Measurements from ENCODE around the gene ZSCAN18. TPM values are rescaled to one million over a fixed set of nuclear protein-coding genes. Genes with fewer than 3 reads are reported as not detected.

Gene ZSCAN18
- total and polyA plus RNA-seq, 2 donors: 27.8 to 73.4 TPM

DNA sequence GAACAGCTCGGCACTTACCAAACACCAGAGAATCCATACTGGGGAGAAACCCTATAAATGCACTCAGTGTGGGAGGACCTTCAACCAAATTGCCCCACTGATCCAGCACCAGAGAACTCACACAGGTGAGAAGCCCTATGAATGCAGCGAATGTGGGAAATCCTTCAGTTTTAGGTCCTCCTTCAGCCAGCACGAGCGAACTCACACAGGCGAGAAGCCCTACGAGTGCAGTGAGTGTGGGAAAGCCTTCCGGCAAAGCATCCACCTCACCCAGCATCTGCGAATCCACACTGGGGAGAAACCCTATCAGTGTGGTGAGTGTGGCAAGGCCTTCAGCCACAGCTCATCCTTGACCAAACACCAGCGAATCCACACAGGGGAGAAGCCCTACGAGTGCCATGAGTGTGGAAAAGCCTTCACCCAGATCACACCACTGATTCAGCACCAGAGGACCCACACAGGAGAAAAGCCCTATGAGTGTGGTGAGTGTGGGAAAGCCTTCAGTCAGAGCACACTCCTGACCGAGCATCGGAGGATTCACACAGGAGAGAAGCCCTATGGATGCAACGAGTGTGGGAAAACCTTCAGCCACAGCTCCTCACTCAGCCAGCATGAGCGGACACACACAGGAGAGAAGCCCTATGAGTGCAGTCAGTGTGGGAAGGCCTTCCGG, 30.7 kb downstream of the ZSCAN18 start:
- 98% methylated on average over 15 of the region's 15 CpGs for WGBS
- H3K27ac ChIP-seq (ENCODE audit: low read depth in 1 of 2, low read length in 1 of 2): no peak overlapping the region
- no peak for DNase-seq (ENCODE audit: low read depth in 6 of 9, low spot score in 9 of 9)
- no peaks in the 10 kb centered on the region for H3K4me1 ChIP-seq (ENCODE audit: control insufficient read depth in 2 of 2, insufficient read depth in 2 of 2, low read length in 2 of 2)
- H3K27me3 ChIP-seq (ENCODE audit: control insufficient read depth in 2 of 2, insufficient read depth in 1 of 2, low read length in 1 of 2): no peaks in the 10 kb centered on the region
- peaks cover 19 to 66% of the 10 kb centered on the region in 2 donors for H3K9me3 ChIP-seq (ENCODE audit: control insufficient read depth in 2 of 2, insufficient read depth in 1 of 2, low read length in 1 of 2)
- H3K36me3 ChIP-seq (ENCODE audit: control insufficient read depth in 2 of 2, insufficient read depth in 2 of 2, low read length in 1 of 2): peaks cover 16 to 34% of the 10 kb centered on the region in 2 donors
- H3K4me3 ChIP-seq (ENCODE audit: low read length in 2 of 2): no peak overlapping the region

DNA sequence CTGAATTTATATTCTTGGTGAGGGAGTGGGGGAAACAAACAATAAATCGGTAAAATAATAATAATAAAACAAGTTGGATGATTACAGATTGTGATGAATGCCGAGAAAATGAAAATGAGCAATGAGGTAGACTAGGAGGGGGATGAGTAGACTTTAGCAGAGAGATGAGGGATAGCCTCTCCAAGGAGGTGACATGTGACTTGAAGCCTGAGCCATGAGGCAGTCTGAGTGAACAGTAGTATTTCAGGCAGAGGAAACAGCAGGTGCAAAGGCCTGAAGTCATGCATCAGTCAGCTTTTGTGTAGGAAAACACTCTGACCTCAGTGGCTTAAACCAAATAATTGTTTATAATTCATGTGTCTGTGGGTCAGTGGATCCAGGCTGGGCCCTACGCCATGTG, 34.3 kb downstream of the ZSCAN18 start:
- peaks cover 27 to 74% of the 10 kb centered on the region in 2 donors for H3K9me3 ChIP-seq (ENCODE audit: control insufficient read depth in 2 of 2, insufficient read depth in 1 of 2, low read length in 1 of 2)
- H3K4me3 ChIP-seq (ENCODE audit: low read length in 2 of 2): no peak overlapping the region
- peaks cover 16 to 34% of the 10 kb centered on the region in 2 donors for H3K36me3 ChIP-seq (ENCODE audit: control insufficient read depth in 2 of 2, insufficient read depth in 2 of 2, low read length in 1 of 2)
- H3K27me3 ChIP-seq (ENCODE audit: control insufficient read depth in 2 of 2, insufficient read depth in 1 of 2, low read length in 1 of 2): no peaks in the 10 kb centered on the region
- H3K4me1 ChIP-seq (ENCODE audit: control insufficient read depth in 2 of 2, insufficient read depth in 2 of 2, low read length in 2 of 2): peaks cover 0 to 2% of the 10 kb centered on the region in 2 donors
- 99% methylated on average over 3 of the region's 3 CpGs for WGBS
- DNase-seq (ENCODE audit: low read depth in 6 of 9, low spot score in 9 of 9): no peak
- H3K27ac ChIP-seq (ENCODE audit: low read depth in 1 of 2, low read length in 1 of 2): no peak overlapping the region

DNA sequence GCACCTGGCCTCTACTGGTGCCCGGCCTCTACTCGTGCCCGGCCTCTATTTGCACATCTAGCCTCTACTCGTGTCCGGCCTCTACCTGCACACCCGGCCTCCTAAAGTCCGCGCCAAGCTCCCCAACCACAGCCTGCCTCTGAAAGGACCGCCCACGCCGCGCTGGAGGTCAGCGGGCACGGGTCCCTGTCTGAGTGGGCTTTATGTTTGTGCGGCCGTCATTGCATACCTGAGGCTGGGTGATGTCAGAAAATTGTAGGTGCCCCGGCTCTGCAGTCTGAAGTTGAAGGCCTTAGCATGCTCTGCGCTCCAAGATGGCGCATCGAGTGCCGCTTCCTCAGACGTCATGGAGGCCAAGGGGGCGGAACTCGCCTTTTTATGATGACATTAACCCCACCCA, 37.8 kb downstream of the ZSCAN18 start:
- H3K9me3 ChIP-seq (ENCODE audit: control insufficient read depth in 2 of 2, insufficient read depth in 1 of 2, low read length in 1 of 2): peaks cover 22 to 76% of the 10 kb centered on the region in 2 donors
- peaks cover 4 to 16% of the 10 kb centered on the region in 2 donors for H3K36me3 ChIP-seq (ENCODE audit: control insufficient read depth in 2 of 2, insufficient read depth in 2 of 2, low read length in 1 of 2)
- peaks cover 0 to 4% of the 10 kb centered on the region in 2 donors for H3K4me1 ChIP-seq (ENCODE audit: control insufficient read depth in 2 of 2, insufficient read depth in 2 of 2, low read length in 2 of 2)
- 78% methylated on average over 24 of the region's 24 CpGs for WGBS
- DNase-seq (ENCODE audit: low read depth in 6 of 9, low spot score in 9 of 9): no peak
- peak overlapping the region; percentile 58 to 69 for H3K4me3 ChIP-seq (ENCODE audit: low read length in 2 of 2)
- no peaks in the 10 kb centered on the region for H3K27me3 ChIP-seq (ENCODE audit: control insufficient read depth in 2 of 2, insufficient read depth in 1 of 2, low read length in 1 of 2)
- no peak overlapping the region for H3K27ac ChIP-seq (ENCODE audit: low read depth in 1 of 2, low read length in 1 of 2)

DNA sequence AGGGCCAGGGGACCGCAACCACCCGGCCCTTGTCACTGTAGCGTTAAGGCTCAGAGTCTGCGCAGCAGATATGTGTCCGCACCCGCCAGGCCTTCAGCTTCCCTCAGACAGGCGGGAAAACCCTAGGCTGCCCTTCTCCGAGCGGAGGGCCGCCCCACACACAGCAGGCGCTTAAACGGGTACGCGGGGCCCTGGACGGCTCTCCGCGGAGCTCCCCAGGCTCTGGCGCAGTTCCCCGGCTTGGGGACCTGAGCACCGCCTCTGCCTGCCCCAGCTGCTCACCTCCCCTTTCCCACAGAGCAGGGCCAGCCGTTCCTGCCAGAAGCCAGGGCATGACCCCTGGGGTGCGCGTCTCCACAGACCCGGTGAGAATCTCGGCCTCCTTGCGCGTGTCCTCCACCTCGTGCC, 38.4 kb downstream of the ZSCAN18 start:
- no peaks in the 10 kb centered on the region for H3K27me3 ChIP-seq (ENCODE audit: control insufficient read depth in 2 of 2, insufficient read depth in 1 of 2, low read length in 1 of 2)
- peaks cover 4 to 12% of the 10 kb centered on the region in 2 donors for H3K36me3 ChIP-seq (ENCODE audit: control insufficient read depth in 2 of 2, insufficient read depth in 2 of 2, low read length in 1 of 2)
- WGBS: 22% methylated on average over 28 of the region's 28 CpGs
- peak in 1 of 9 donors; percentile 1 for DNase-seq (ENCODE audit: low read depth in 6 of 9, low spot score in 9 of 9)
- peak overlapping the region; percentile 75 to 94 for H3K27ac ChIP-seq (ENCODE audit: low read depth in 1 of 2, low read length in 1 of 2)
- peaks cover 0 to 4% of the 10 kb centered on the region in 2 donors for H3K4me1 ChIP-seq (ENCODE audit: control insufficient read depth in 2 of 2, insufficient read depth in 2 of 2, low read length in 2 of 2)
- H3K4me3 ChIP-seq (ENCODE audit: low read length in 2 of 2): peak overlapping the region; percentile 58 to 69
- peaks cover 22 to 79% of the 10 kb centered on the region in 2 donors for H3K9me3 ChIP-seq (ENCODE audit: control insufficient read depth in 2 of 2, insufficient read depth in 1 of 2, low read length in 1 of 2)

DNA sequence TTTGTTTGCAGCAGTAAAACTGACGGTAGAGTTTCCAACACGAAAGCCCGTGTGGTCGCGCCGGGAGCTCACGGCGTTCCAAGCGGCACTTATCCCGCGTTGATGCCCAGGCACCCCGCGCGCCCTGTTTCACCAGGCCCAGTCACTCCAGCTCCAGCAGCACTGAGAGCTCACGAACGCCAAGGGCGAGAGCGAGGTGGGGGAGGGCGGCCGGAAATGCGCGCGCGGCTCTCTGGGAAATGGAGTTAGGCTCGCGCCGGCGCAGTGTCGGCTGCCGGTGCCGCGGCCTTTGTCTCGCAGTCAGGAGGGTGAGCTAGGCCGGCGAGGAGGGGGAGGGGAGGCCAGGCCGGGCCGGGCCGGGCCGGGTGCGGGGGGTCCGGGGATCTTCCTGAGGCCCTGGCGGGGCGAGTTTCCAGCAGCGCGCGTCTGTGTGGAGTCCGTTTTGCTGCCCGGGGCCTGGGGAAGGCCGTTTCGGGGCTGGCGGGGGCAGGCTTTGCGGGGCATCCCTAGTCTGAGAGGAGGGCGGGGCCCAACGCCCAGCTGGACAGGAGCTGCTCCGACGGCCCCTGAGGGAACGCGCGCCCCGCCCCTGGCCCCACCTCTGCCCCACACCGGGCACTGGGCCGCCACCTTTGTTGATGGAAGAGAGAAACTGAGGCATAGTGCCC, 38.9 kb downstream of the ZSCAN18 start, which contains the start of gene ZNF135:
ZNF135 (plus strand) TSS at position 280 of the 668 bp plus-strand sequence. CDS start 721 bp downstream, outside the sequence.
- Histone ChIP-seq H3K4me1 (ENCODE audit: control insufficient read depth in 2 of 2, insufficient read depth in 2 of 2, low read length in 2 of 2) (peaks cover 0 to 4% of the 10 kb centered on the region in 2 donors), H3K9me3 (ENCODE audit: control insufficient read depth in 2 of 2, insufficient read depth in 1 of 2, low read length in 1 of 2) (peaks cover 23 to 84% of the 10 kb centered on the region in 2 donors), H3K4me3 (ENCODE audit: low read length in 2 of 2) (peak within 1 kb of the TSS; percentile 58 to 69), H3K27ac (ENCODE audit: low read depth in 1 of 2, low read length in 1 of 2) (peak within 1 kb of the TSS; percentile 77 to 94), H3K36me3 (ENCODE audit: control insufficient read depth in 2 of 2, insufficient read depth in 2 of 2, low read length in 1 of 2) (peaks cover 3 to 6% of the 10 kb centered on the region in 2 donors), H3K27me3 (ENCODE audit: control insufficient read depth in 2 of 2, insufficient read depth in 1 of 2, low read length in 1 of 2) (no peaks in the 10 kb centered on the region)
- DNase-seq (ENCODE audit: low read depth in 6 of 9, low spot score in 9 of 9): peak; percentile 6 to 89 (median 67)
- 4% methylated on average over 62 of the region's 62 CpGs for WGBS

DNA sequence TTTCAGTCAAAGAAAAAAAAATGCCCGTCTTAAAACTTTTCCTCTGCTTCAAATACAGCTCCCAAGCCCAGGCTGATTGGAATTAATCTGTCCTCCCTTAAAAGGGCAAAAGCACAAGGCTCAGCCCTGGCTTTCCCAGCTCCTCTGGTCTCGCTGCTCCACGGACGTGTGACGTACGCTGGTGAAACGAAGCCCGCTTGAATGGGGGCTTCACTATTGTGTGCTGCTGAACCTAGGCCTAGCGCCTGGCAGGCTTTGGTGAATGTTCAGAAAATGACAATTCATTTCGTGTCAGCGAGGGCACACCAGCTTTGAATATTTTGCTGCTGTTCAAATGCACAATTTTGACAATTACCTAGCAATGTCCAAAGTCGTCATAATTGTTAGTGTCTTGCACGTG, 39.6 kb downstream of the ZSCAN18 start:
- whole genome bisulfite sequencing: 95% methylated on average over 13 of the region's 13 CpGs
- Histone ChIP-seq H3K27me3 (ENCODE audit: control insufficient read depth in 2 of 2, insufficient read depth in 1 of 2, low read length in 1 of 2) (no peaks in the 10 kb centered on the region), H3K4me3 (ENCODE audit: low read length in 2 of 2) (peak overlapping the region in 1 of 2 donors; percentile 58), H3K36me3 (ENCODE audit: control insufficient read depth in 2 of 2, insufficient read depth in 2 of 2, low read length in 1 of 2) (no peaks in the 10 kb centered on the region), H3K9me3 (ENCODE audit: control insufficient read depth in 2 of 2, insufficient read depth in 1 of 2, low read length in 1 of 2) (peaks cover 25 to 86% of the 10 kb centered on the region in 2 donors), H3K4me1 (ENCODE audit: control insufficient read depth in 2 of 2, insufficient read depth in 2 of 2, low read length in 2 of 2) (peaks cover 0 to 4% of the 10 kb centered on the region in 2 donors), H3K27ac (ENCODE audit: low read depth in 1 of 2, low read length in 1 of 2) (peak overlapping the region in 1 of 2 donors; percentile 77)
- no peak for DNase-seq (ENCODE audit: low read depth in 6 of 9, low spot score in 9 of 9)

DNA sequence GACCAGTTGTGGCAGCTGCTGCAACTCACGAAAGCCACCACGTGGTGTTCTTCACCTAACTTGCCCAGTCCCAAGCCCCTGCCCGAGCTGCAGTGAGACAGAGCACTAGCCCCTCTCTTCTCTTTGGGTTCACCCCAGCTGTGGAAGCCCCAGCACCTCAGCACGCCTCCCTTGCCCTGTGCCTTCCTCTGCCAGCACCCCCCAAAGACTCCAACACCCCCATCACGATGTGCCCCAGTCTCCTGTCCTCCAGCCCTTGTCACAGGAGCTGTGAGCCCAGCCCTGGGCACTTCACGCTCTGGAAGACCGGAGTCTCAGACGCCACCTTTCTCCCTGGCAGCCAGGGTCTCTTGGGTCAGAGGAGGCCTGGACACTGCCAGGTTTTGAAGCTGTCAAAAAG, 41.2 kb downstream of the ZSCAN18 start:
- Histone ChIP-seq H3K4me3 (ENCODE audit: low read length in 2 of 2) (no peak overlapping the region), H3K36me3 (ENCODE audit: control insufficient read depth in 2 of 2, insufficient read depth in 2 of 2, low read length in 1 of 2) (no peaks in the 10 kb centered on the region), H3K27me3 (ENCODE audit: control insufficient read depth in 2 of 2, insufficient read depth in 1 of 2, low read length in 1 of 2) (no peaks in the 10 kb centered on the region), H3K9me3 (ENCODE audit: control insufficient read depth in 2 of 2, insufficient read depth in 1 of 2, low read length in 1 of 2) (peaks cover 26 to 92% of the 10 kb centered on the region in 2 donors), H3K4me1 (ENCODE audit: control insufficient read depth in 2 of 2, insufficient read depth in 2 of 2, low read length in 2 of 2) (peaks cover 0 to 4% of the 10 kb centered on the region in 2 donors), H3K27ac (ENCODE audit: low read depth in 1 of 2, low read length in 1 of 2) (no peak overlapping the region)
- DNase-seq (ENCODE audit: low read depth in 6 of 9, low spot score in 9 of 9): no peak
- 93% methylated on average over 8 of the region's 8 CpGs for WGBS

DNA sequence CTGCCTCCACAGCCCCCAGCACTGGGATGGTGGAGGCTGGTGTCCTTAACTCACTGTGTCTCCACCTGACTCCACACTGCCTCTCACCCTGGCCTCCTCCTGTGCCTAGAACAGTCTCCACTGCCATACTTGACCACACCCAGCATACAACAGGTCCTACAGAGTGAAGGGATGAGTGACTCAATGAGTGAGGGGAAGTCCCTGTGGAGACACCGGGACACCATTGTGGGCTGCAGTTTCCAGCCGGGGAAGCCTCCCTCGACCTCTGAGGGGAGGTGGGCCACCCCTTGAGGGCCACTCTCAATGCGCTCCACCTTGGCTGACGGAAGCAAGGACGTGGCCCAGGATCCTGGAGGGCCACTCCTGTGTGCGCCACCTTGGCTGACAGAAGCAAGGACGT, 41.8 kb downstream of the ZSCAN18 start:
- Histone ChIP-seq H3K4me3 (ENCODE audit: low read length in 2 of 2) (no peak overlapping the region), H3K27ac (ENCODE audit: low read depth in 1 of 2, low read length in 1 of 2) (no peak overlapping the region), H3K9me3 (ENCODE audit: control insufficient read depth in 2 of 2, insufficient read depth in 1 of 2, low read length in 1 of 2) (peaks cover 24 to 93% of the 10 kb centered on the region in 2 donors), H3K27me3 (ENCODE audit: control insufficient read depth in 2 of 2, insufficient read depth in 1 of 2, low read length in 1 of 2) (no peaks in the 10 kb centered on the region), H3K36me3 (ENCODE audit: control insufficient read depth in 2 of 2, insufficient read depth in 2 of 2, low read length in 1 of 2) (no peaks in the 10 kb centered on the region), H3K4me1 (ENCODE audit: control insufficient read depth in 2 of 2, insufficient read depth in 2 of 2, low read length in 2 of 2) (peaks cover 0 to 4% of the 10 kb centered on the region in 2 donors)
- no peak for DNase-seq (ENCODE audit: low read depth in 6 of 9, low spot score in 9 of 9)
- 80% methylated on average over 7 of the region's 8 CpGs for WGBS

Data from thymus (tissue), 11 donors.